HG03095 (cell line): ENCODE data around the gene F7.

ENCODE experiments used
- ATAC-seq: cut with Tn5 transposase; IDR thresholded peaks from one replicate; pipeline ENCODE4 v1.9.1; 2021; ENCODE audit warnings: moderate library complexity; ENCODE audit not compliant: unreplicated experiment

F7 gene

DNA sequence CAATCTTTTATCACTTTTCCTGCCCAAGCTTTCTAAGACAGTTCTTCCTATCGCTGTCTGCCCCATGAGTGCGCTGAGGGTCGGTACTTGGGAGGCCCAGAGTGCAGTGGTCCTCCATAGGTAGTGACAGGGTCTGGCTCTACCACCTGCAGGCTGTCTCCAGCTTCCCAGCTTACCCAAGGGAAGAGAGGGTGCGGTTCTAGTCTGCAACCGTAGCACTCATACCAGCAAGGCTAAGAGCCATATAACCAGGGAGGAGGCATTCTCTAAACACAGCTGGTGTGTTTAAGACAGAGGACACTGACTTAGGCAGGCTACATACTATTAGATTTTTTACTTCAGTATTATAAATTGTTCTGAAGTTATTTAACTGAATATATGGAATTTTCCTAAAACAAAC is 61.1 kb downstream of the F7 start:
- no peak for ATAC-seq

DNA sequence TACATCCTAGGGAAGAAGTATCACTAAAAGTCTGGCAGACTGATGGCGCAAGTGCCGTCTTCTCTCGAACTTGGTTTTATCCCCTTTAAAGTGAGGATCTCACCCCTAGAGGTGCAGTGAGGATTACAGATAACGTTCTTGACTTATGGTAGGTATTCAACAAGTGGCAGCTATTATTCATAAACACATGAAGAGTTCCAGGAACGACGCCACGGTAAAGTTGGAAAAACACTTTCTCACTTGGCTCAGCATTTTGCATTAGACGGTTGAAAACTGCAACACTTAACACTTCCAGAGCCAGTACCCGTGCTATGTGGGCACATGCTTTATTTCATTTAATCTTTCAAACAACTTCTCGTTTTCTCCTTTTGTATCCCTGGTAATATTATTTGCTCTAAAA is 61.6 kb downstream of the F7 start:
- ATAC-seq: no peak

DNA sequence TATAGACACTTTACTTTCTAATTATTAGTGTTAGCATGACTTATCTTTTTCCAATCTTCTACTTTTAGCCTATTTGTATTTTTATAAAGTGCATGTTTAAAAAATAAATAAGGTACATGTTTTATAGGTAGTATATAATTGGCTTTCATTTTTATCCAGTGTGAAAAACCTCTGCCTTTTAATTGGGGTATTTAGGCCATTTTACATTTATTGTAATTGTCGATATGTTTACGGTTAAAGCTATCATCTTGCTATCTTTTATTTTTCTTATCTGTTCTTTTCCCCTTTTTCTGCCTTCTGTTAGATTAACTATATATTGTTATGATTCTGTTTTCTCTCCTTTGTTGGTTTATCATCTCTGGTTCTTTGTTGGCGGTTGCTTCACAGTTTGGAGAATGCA is 62.0 kb downstream of the F7 start:
- ATAC-seq: no peak

DNA sequence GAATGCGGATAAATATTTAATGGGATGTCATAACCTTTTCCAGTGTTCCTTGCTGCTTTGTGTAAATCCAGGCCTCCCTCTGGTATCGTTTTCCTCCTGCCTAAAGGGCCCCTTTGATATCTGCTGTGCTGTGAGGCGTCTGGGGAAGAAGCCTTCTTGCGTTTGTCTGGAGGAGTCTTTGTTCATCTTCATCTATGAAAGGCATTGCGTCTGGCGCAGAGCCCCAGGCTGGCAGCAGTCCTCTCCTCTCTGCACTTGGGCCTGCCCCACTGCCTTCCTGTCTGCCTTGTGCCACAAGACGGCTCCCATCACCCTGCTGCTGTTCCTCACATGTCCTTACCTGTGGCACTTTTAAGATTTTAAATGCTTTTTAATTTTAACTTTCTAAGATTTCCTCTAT is 62.6 kb downstream of the F7 start:
- no peak for ATAC-seq

DNA sequence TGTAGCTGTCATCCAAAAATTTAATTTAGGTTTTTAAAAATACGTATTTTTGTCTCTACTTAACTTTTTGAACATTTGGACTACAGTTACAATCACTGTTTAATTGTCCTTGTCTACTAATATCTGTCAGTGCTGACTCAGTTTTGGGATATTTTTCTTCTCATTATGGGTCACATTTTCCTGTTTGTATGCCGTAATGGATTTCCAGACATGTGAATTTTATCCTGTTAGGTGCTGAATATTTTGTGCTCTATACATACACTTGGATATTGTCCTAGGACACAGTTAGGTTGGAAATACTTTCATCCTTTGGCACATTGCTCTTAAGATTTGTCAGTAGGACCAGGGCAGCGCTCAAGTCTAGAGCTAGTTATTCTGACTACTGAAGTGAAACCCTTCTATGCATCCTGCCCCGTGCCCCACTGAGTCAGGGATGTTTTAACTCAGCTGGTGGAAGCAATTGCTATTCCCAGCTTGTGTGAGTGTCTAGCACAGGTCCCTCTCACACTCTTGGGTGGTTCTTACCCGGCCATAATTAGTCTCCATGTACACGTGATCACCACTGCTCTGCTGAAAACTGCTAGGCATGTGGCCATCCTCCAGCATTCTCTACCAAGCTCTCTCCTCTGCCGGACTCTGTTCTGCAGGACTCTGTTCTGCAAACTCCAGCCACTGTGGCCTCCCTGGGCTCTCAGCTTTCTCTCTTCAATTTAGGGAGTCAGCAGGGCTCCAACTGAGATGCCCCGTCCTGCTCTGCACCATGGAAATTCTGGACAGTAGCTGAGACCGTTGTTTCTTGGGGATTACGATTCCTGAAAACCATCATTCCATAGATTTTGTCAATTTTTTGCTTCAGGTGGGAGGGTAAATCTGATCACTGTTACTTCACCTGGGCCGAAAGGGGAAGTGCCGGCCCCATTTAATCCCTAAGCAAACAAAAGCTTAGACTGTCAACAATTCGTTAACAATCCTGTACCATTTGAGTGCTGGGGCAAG is 64.0 kb downstream of the F7 start:
- no peak for ATAC-seq
